OCI-LY3 (cell line): ENCODE measurements around the gene KCNIP4.

Experiments
- CTCF ChIP-seq: fragments of 200-600, 300-600 bp; sonication (generic); IDR thresholded peaks from 2 replicates; pipeline ENCODE4 v1.5.1; 2014; ENCODE audit warnings: antibody characterized with exemption, low read length, low read depth
- EZH2phosphoT487 ChIP-seq: fragments of 200-600 bp; shearing (Covaris generic); IDR thresholded peaks from 2 replicates; pipeline ENCODE4 v1.6.1; 2018; ENCODE audit warnings: antibody characterized with exemption, mixed run types, low read depth

DNA sequence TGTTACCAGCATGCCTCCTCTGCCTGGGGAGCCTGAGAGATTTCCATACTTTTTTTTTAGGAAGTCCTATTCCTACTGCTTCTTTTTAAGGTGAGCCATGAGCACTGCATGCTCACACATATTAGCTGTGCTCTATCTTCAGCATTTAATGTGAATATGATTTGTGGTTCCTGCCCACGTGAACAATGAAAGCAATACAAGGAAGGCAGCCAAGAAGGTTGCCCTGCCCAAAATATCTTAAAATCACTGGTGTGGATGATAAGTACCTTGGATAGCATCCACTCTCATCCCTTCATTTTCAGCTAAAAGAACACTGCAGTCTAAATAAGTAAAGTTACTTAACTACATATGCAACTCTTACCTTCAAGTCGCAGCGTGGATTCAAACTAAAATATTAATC, 640.9 kb downstream of the KCNIP4 start:
- TF ChIP-seq CTCF (no peak), EZH2phosphoT487 (no peak)
